Measurements from ENCODE around the gene GRIPAP1. TPM values are rescaled to one million over a fixed set of nuclear protein-coding genes. Genes with fewer than 3 reads are reported as not detected.

GRIPAP1 gene
- total RNA-seq, 2 donors from 2014 or later = 29.8 to 36.6 TPM

DNA sequence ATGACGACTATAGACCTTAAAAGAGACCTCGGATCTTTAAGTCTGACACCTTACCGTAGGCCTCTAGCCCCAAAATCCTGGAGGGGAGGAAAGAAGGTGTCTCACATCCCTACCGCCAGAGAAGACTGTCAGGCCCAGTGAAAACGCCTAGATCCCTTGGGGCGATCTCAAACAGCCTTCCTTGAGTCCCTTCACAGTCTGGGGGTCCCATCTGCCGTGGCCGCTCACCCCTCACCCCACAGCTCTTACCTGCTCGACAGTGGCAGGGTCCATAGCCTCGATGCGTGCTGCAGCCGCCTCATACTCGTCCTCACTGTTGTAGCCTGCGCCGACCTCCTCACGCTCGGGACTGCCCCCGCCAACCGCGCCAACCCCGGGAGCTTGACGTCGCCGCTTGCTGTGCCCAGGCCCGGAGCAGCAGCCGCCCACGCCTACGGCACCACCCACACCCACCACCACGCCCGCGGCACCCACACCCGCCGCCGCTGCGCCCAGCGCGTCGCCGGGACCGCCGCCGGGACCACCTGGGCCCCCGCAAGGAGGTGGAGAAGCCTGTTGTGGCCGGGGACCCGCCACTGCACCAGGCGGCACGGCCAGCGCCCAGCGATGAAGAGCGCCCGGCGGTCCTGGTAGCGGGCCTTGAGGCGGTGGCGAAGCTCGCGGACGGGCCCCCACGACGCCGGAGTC, 45.2 kb downstream of the GRIPAP1 start:
- Histone ChIP-seq H3K9me3 (no peaks in the 10 kb centered on the region), H3K36me3 (peaks cover 3% of the 10 kb centered on the region), H3K27me3 (replicated peaks; ENCODE audit: insufficient read depth) (no peaks in the 10 kb centered on the region), H3K4me3 (peak overlapping the region; percentile 77), H3K27ac (peak overlapping the region in 1 of 2 donors; percentile 96), H3K4me1 (ENCODE audit: control insufficient read depth in 1 of 2, low read depth in 2 of 2) (peaks cover 15 to 44% of the 10 kb centered on the region in 2 donors)
- TF ChIP-seq, protein P1, sequence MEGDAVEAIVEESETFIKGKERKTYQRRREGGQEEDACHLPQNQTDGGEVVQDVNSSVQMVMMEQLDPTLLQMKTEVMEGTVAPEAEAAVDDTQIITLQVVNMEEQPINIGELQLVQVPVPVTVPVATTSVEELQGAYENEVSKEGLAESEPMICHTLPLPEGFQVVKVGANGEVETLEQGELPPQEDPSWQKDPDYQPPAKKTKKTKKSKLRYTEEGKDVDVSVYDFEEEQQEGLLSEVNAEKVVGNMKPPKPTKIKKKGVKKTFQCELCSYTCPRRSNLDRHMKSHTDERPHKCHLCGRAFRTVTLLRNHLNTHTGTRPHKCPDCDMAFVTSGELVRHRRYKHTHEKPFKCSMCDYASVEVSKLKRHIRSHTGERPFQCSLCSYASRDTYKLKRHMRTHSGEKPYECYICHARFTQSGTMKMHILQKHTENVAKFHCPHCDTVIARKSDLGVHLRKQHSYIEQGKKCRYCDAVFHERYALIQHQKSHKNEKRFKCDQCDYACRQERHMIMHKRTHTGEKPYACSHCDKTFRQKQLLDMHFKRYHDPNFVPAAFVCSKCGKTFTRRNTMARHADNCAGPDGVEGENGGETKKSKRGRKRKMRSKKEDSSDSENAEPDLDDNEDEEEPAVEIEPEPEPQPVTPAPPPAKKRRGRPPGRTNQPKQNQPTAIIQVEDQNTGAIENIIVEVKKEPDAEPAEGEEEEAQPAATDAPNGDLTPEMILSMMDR (IDR thresholded peaks at IDR 0.05) = no peak
- DNase-seq (ENCODE audit: low spot score) (no peak), ATAC-seq (ENCODE audit: insufficient number of reproducible peaks, low FRiP score, low read depth) (no peak)

DNA sequence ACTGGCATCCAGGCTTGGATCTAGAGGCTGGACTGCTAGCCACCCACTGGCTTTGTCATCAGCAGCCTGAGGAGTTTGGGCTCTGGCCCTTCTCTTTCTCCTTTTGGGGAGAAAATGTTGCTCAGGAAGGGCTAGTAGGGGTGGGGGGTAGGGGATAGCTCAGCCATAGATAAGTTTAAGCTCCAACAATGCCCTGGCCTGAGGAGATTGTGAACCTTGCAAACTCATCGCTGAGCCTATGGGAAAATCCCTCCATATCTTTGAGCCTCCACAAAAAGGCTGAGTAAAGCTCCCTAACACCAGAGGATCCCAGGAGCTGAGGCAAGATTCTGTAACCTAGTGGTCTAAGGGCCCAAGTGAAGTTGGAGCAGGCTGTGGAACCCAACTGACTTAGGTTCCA, 53.5 kb downstream of the GRIPAP1 start:
- H3K4me1 ChIP-seq (ENCODE audit: control insufficient read depth in 1 of 2, low read depth in 2 of 2) = peaks cover 2 to 15% of the 10 kb centered on the region in 2 donors
- no peak overlapping the region for H3K27ac ChIP-seq
- peaks cover under 1% of the 10 kb centered on the region for H3K36me3 ChIP-seq
- H3K4me3 ChIP-seq = no peak overlapping the region
- no peaks in the 10 kb centered on the region for H3K27me3 ChIP-seq (replicated peaks; ENCODE audit: insufficient read depth)
- no peaks in the 10 kb centered on the region for H3K9me3 ChIP-seq
- TF ChIP-seq, protein P1 (IDR thresholded peaks at IDR 0.05) = no peak
- DNase-seq (ENCODE audit: low spot score) = no peak
- no peak for ATAC-seq (ENCODE audit: insufficient number of reproducible peaks, low FRiP score, low read depth)

DNA sequence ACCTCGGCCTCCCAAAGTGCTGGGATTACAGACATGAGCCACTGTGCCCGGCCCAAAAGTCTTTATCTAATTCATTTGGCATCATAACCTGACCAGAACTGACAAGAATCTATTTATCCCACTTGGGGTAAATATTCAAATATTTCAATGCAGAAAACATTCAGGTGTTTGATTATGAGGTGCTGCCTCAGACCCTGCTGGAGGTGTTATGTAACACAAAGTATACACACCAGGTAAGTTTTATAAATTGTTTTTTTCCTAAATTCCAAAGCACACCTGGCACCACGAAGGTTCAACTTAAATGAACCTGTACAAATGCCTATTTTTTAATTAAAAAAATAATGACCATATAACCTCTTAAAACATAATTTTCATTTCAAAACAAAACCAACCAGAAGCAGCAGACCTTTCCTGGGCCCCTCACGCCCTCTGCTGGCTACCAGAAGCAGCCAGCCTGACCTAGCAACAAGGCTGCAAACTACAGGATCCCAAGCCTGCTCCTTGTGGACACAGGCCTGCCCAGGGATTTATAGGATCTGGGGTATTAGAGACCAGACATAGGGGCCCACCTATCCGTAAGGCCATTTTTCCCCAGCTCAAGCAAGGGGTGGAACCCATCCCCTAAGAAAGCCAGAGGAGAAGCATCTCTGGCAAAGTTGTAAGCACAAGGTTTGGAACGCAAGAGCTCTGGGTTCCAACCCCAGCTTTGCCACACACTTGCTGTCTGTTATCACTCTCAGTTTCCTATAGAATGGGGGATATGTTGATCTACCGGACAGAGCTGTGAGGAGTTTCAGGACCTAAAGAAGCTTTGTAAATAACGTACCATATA, 56.3 kb downstream of the GRIPAP1 start:
- no peak for ATAC-seq (ENCODE audit: insufficient number of reproducible peaks, low FRiP score, low read depth)
- no peak for DNase-seq (ENCODE audit: low spot score)

DNA sequence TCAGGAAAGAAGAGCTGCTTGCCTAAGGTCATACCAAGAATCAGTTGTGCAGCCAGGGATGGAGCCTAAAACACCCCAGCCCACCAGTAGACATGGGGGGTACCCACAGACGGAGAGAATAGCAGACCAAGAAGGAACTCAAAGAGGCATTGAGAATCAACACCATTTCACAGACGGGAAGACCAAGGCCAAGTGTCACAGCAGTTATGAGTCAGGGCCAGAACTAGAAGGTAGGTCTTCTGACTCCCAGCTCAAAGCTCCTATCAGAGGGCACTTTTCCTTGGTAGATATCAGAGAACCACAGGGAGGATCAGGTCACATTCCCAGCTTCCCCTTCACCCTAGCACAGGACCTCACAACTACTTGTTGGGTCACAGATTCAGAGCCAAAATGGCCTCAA, 59.2 kb downstream of the GRIPAP1 start:
- no peak for DNase-seq (ENCODE audit: low spot score)
- Histone ChIP-seq H3K27ac (no peak overlapping the region), H3K9me3 (no peaks in the 10 kb centered on the region), H3K4me3 (no peak overlapping the region), H3K27me3 (replicated peaks; ENCODE audit: insufficient read depth) (no peaks in the 10 kb centered on the region), H3K4me1 (ENCODE audit: control insufficient read depth in 1 of 2, low read depth in 2 of 2) (peaks cover 0 to 5% of the 10 kb centered on the region in 2 donors), H3K36me3 (no peaks in the 10 kb centered on the region)
- TF ChIP-seq, protein P1 (IDR thresholded peaks at IDR 0.05) = no peak
- no peak for ATAC-seq (ENCODE audit: insufficient number of reproducible peaks, low FRiP score, low read depth)

More for the DNA sequence above, 56.3 kb downstream of the GRIPAP1 start:
- Histone ChIP-seq H3K4me3 (no peak overlapping the region), H3K9me3 (no peaks in the 10 kb centered on the region), H3K27ac (no peak overlapping the region), H3K36me3 (no peaks in the 10 kb centered on the region), H3K4me1 (ENCODE audit: control insufficient read depth in 1 of 2, low read depth in 2 of 2) (no peaks in the 10 kb centered on the region), H3K27me3 (replicated peaks; ENCODE audit: insufficient read depth) (no peaks in the 10 kb centered on the region)
- TF ChIP-seq, protein P1 (IDR thresholded peaks at IDR 0.05) = peak; percentile 44

DNA sequence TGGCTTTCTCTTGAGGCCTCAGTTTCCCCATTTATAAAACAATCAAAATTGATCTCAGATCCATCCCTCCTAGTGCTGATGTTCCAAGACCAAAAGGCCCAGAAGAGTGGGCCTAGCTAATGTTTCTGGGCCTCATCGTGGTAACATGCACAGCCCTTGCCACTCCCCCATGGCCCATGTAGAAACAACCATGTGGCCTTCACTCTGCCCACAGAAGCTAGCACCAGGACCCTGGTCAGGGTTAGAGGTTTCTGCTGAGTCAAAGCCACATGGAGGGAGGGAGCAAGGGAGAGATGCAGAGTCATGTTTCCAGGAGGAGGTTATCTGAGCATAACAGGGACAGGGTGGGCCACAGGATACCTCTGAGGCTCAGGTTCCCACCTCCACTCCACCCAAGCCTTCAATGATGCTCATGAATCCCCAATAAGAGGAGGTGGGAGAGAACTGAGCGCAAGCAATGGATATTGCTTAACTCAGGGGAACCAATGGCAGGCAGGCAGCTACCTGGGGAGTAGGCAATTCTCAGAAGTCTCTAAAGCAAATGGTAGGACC, 61.6 kb downstream of the GRIPAP1 start:
- H3K9me3 ChIP-seq = no peaks in the 10 kb centered on the region
- TF ChIP-seq, protein P1 (IDR thresholded peaks at IDR 0.05) = no peak
- H3K36me3 ChIP-seq = no peaks in the 10 kb centered on the region
- peaks cover 0 to 5% of the 10 kb centered on the region in 2 donors for H3K4me1 ChIP-seq (ENCODE audit: control insufficient read depth in 1 of 2, low read depth in 2 of 2)
- ATAC-seq (ENCODE audit: insufficient number of reproducible peaks, low FRiP score, low read depth) (no peak), DNase-seq (ENCODE audit: low spot score) (no peak)
- no peak overlapping the region for H3K4me3 ChIP-seq
- no peak overlapping the region for H3K27ac ChIP-seq
- H3K27me3 ChIP-seq (replicated peaks; ENCODE audit: insufficient read depth) = no peaks in the 10 kb centered on the region
